GM19043 (cell line): Measurements from ENCODE around the gene CPN2.

Experiments
- ATAC-seq: cut with Tn5 transposase; IDR thresholded peaks from one replicate; pipeline ENCODE4 v1.9.1; 2021; ENCODE audit warnings: low read depth; ENCODE audit not compliant: unreplicated experiment

CPN2 gene

GRCh38 chr3:194300382-194300758 is 50.8 kb downstream of the CPN2 start:
- no peak for ATAC-seq

- ATAC-seq, result no peak
Measured at GRCh38 chr3:194298331-194299227, 52.5 kb downstream of the CPN2 start.

GRCh38 chr3:194296454-194297263 is 54.5 kb downstream of the CPN2 start:
- no peak for ATAC-seq

GRCh38 chr3:194294895-194295214 is 56.3 kb downstream of the CPN2 start:
- ATAC-seq, result no peak

- ATAC-seq, result no peak
Measured at GRCh38 chr3:194294199-194294894, 56.8 kb downstream of the CPN2 start.

- no peak for ATAC-seq
Measured at GRCh38 chr3:194293546-194294198, 57.5 kb downstream of the CPN2 start.

- no peak for ATAC-seq
Measured at GRCh38 chr3:194292331-194292730, 58.8 kb downstream of the CPN2 start.
